Activated CD4-positive, CD25-positive, alpha-beta regulatory T cell treated with anti-CD3 and anti-CD28 coated beads, Interleukin-2, amount 50 U/mL, for 24 hours (primary cell): ENCODE results near the gene LDB3.
A peak's percentile ranks its signal among the peaks of the same experiment; 100 is the strongest.

Experiments used
- ATAC-seq, 2 donors: fragments of 150-1000 bp; cut with Tn5 transposase; one replicate each; pipeline ENCODE4 v1.10.0; 2021; ENCODE audit warnings: mild to moderate bottlenecking in 1 of 2, moderate library complexity in 1 of 2

Gene LDB3

DNA sequence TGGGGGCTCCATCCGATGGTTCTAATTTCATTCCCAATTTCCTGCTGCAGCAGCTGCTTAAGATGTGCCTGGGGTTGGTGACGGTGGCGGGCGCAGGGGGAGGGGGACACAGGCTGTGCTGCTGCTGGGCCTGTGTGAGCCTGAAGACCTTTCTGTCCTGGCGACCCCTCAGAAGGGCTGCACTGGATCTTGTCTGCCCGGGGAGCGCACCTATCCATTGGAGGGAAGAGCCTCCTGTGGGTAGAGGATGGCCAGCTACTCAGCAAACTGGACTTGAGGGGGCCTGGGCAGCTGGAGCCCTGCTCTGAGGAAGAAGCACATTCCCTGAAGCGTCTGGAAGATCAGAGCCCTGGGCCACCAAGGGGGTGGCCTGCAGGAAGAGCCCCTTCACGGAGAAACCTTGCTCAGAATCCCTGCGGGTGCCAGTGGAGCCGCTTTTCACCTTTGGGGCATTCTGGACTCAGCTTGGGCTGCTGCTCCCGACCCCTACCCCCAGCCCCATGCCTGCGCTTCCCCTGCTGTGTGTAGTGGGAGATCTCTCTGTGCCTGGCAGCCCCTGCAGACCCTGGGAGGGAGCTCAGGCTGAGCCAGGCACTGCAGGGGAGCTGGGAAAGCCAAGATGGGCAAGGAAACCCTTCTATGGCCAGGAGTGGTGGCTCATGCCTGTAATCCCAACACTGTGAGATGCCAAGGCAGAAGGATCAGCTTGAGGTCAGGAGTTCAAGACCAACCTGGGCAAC is 17.8 kb downstream of the LDB3 start:
- no peak for ATAC-seq

- no peak for ATAC-seq
Observed at GRCh38 chr10:86686972-86687371, 18.7 kb downstream of the LDB3 start.

DNA sequence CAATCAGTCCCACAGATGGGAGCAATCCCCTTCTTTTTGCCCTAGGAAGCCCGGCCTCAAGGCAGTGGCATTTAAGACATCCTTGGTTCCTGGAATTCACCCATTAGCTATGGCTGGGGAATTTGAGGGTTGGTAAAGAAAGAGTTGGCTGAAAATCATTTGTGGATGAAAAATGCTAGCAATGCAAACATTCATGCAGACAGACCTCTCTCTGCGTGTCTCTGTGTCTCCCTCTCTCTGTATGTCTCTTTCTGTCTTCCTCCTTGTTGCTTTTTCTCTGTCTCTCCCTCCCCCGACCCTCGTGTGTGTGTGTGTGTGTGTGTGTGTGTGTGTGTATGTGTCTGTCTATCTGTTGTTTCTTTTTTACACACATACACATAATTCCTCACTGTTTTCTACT is 19.4 kb downstream of the LDB3 start:
- ATAC-seq = no peak

- peak; percentile 73 to 75 for ATAC-seq
Observed at GRCh38 chr10:86688398-86688921, 20.1 kb downstream of the LDB3 start.

- ATAC-seq = no peak
Observed at GRCh38 chr10:86689146-86689545, 20.8 kb downstream of the LDB3 start.

- ATAC-seq = no peak
Observed at GRCh38 chr10:86690231-86690630, 21.9 kb downstream of the LDB3 start.

- ATAC-seq = no peak
Observed at GRCh38 chr10:86690657-86691084, 22.4 kb downstream of the LDB3 start.

DNA sequence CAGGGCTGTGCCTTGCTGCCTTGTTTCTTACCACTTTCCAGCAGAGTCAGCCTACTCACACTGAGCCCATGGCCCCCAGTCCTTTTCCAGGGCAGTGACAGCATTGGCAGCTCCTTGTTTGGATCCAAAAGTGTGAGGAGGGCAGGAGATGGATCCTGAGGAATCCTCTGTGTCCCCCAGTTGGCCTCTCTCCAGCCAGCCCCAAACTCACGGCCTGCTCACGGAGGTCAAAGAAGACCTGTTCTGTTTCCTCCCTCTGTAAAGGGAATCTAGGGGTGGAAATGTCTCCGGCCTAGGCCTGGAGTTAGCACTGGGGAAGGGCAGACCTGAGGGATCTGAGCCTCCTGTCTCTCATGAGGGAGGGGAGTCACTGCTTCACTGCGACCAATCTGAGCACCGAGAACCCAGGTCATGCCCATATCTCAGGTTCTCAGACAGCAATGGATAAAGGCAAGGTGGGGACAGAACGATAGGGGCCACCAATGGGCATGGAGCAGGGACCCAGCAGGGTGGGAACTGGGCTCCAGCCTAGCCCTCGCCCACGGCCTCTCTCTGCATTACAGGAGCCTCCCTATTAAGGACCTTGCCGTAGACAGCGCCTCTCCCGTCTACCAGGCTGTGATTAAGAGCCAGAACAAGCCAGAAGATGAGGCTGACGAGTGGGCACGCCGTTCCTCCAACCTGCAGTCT is 23.2 kb downstream of the LDB3 start:
- no peak for ATAC-seq

- no peak for ATAC-seq
Observed at GRCh38 chr10:86692023-86692514, 23.8 kb downstream of the LDB3 start.

DNA sequence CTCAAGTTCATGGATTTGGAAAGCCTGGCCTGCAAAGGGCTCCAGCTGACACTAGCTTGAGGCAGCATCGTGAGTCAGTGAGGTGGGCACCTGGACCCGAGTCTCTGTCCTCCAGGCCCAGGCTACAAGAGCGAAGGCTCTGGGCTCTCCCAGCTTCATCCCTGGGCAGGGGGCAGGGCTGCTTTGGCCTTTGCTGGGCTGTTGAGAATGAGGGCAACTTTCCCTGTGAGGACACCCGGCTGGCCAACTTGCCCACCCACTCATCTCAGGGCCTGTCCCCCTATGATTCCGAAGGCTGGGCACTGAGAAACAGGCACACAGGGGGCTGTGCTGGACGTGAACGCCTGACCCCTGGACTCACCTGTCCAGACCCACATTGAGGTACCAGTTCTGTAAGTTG is 24.4 kb downstream of the LDB3 start:
- no peak for ATAC-seq

DNA sequence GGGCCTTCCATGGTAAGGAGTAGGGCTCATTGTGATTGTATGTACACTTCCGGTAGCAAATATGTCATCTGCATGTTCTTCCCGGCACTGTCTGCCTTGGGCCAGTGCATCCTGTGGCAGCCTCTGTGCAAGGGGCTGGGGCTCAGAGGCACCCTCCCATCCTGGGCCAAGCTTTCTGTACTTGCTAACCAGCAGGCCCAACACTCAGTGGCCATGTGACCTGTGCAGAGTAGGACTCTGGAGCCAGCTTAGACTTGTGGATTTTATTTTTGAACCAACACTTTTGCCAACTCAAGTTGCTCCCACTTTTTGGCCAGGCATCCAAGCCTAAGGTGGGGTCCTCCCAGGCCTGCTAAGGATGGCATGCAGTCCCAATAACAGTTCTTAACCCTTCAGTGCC is 25.0 kb downstream of the LDB3 start:
- ATAC-seq = no peak

- ATAC-seq = no peak
Observed at GRCh38 chr10:86693721-86694369, 25.5 kb downstream of the LDB3 start.

DNA sequence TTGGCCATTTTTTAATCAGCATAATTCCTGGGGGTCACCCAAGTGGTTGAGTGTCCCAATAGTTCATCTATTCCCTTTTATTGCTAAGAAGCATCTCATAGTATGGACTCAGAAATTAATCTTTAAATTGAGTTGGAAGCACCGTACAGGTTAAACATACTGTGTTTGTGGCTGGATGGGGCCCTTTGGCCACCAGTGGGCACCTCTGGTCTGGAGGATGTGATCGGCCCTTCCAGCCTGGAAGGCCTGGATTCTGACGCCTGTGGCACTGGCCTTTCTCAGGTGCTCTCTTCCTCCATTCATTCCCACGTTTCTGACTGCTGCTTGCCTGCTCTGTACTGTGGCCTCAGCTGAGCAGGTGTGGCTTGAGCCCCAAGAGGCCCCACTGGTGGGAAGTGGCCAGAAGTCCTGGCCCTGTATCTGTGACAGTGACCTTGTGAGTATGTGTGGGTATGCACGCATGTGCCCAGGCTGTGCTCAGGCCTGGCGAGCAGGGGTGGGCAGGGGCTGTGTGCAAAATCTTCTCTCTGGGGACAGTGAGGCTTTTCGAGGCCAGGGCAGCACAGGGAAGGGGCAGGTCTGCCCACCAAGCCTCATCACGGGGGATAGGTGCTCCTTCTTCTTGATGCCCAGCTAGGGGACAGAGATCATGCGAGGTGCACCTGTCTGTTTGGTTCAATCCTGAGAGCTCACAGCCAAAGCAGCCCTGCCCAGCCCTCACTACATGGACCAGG is 30.1 kb downstream of the LDB3 start:
- no peak for ATAC-seq

GRCh38 chr10:86699125-86699524 is 30.8 kb downstream of the LDB3 start:
- no peak for ATAC-seq

DNA sequence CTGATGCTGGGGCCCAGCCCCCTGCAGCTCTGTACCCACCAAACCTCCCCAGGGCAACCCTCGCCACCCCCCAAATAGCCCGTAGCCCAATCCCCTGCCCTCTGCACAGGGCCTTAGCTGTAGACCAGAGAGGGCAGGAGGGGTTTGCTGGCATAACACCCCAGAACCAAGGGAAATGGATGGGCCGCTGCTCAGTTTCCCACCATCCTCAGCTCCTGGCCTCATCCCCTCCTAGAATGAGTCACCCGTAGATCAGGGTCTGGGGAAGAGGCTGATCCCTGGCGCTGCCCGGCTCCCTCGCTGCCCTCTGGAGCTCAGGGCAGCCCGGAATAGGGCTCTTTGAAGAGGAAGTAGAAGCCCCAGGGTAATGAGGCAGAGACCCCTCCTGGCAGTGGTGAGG is 31.2 kb downstream of the LDB3 start:
- no peak for ATAC-seq

DNA sequence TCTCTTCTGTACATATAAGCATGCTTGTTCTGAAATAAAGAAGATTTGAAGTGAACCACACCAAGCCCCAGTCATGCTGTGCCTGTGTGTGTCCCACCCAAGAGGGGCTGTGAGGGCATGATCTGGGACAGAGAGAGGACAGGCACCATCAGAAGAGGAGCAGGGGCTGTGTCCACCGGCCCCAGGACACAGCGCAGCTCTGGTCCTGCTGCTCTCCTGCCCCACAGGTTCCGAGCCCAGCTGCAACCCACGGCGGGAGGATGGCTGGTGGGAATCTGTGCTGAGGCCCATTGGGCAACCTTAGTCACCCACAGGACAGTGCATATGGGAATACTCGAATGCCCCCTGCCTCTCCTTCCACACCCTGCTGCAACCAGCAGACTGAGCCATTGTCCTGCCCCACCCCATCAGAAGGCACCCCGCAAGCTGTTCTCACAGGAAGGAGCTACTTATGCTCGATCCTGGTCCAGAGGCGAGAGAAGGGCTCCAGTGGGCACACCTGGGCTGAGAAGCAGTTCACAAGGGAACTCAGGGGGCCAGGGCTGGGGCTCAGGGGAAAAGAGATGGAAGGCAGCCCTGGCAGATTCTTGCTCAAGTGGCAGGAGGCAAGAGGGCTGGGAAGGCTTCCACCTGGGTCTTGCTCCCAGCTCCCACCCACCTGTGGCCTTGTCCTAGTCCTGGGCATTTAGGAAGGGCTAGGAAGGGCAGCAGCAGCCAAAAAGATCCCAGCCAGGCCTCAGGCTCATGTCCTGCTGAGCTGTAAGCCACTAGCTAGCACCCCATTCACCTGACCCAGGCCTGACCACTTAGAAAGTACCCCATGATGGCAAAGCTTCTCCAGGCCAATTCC is 31.9 kb downstream of the LDB3 start:
- no peak for ATAC-seq

DNA sequence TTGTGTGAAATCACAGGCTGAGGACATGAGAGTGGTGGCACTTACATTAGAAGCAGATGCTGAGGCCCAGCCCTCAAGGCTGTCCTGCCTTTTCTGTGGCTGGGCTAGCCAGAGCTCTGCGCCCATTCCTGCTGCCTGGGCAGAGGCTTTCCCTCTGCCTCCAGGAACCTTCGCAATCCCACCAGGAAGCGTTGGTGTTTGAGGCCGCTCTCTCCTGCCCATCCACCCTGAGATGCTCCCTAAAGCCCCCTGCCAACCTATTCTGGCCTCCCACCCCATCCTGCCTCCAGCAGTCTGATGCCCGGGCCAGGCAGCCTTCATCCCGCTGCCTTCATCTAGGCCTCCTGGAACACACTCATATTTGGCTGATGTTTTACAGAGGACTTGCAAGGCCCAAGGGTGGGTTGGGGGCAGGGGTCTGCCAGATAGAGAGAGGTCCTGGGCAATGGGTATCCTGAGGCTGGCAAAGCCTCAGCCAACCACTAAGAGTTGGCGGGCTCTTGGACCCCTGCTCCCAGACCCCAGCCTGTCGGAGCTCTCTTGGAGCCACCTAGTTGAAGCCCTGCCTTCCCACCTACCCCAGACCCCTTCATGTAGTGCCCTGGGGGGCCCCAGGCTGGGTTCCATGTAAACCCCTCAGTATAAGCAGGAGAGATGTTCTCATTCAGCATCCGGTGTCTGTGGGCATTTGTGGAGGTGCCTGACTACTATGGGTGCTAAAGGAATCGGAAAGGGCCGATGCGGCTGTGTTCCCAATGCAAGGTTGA is 32.7 kb downstream of the LDB3 start:
- ATAC-seq = no peak

GRCh38 chr10:86703176-86703575 is 34.9 kb downstream of the LDB3 start:
- ATAC-seq = no peak

- ATAC-seq = no peak
Observed at GRCh38 chr10:86705139-86705538, 36.8 kb downstream of the LDB3 start.

- ATAC-seq = no peak
Observed at GRCh38 chr10:86705905-86706304, 37.6 kb downstream of the LDB3 start.

- ATAC-seq = no peak
Observed at GRCh38 chr10:86706401-86706841, 38.1 kb downstream of the LDB3 start.
